ENCODE results near the gene ADAMTS12.

Gene ADAMTS12

GRCh38 chr5:33812746-33813145 is 79.0 kb downstream of the ADAMTS12 start:
- TF ChIP-seq CTCF (IDR thresholded peaks at IDR 0.05; ENCODE audit: control insufficient read depth, extremely low read depth, insufficient read depth) = no peak
- no peak overlapping the region for H3K4me3 ChIP-seq (ENCODE audit: low read depth, low read length)
- DNase-seq (ENCODE audit: low read depth) = no peak

DNA sequence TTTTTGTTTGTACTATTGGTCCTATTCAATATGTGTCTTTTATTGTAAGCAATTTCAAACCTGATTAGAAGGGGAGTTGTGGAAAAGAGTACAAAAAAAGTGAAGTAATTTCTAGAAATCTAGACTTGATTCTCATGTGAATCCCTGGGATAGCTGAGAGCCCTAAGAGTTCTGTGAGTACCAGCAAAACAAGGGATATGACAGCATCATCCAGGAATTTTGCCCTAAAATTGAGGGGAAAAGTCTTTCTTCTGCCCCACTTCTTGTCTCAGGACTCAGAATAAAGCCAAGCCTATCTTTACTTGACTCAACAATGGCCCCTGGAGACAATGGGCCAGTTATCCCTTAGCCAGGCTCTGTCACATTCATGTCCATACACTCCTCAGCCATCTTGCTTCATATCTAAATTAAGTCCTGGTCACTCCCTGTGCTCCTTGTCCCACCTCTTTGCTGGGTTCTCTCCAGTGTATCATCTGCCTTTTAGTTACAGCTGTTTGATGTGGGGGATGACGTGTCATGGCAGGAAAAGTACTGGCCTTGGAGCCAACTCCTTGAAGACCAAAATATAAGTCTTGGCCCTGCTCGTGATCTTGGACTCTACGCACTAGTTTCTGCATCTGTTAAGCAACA is 81.2 kb downstream of the ADAMTS12 start:
- no peak overlapping the region for H3K4me3 ChIP-seq (ENCODE audit: low read depth, low read length)
- no peak for DNase-seq (ENCODE audit: low read depth)
- TF ChIP-seq CTCF (IDR thresholded peaks at IDR 0.05; ENCODE audit: control insufficient read depth, extremely low read depth, insufficient read depth) = no peak

DNA sequence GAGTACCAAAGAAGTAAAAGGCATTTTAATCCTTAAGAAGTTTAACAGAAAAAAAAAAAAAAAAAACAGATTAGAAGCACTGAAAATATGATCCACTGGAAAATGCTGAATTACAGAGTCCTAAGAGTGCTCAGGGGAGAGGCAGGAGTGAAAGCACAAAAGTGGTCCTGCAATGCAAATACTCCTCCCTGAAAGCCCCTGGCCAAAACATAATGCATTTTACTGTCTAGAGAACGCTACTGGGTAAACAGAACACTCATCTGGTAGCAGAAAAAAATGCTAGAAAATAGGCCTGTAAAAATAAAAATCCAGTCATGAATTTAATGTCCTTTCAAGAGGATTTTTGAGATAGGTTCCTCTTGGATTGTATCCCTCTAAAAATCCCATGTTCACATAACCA is 81.9 kb downstream of the ADAMTS12 start:
- no peak for TF ChIP-seq CTCF (IDR thresholded peaks at IDR 0.05; ENCODE audit: control insufficient read depth, extremely low read depth, insufficient read depth)
- H3K4me3 ChIP-seq (ENCODE audit: low read depth, low read length) = no peak overlapping the region
- no peak for DNase-seq (ENCODE audit: low read depth)

DNA sequence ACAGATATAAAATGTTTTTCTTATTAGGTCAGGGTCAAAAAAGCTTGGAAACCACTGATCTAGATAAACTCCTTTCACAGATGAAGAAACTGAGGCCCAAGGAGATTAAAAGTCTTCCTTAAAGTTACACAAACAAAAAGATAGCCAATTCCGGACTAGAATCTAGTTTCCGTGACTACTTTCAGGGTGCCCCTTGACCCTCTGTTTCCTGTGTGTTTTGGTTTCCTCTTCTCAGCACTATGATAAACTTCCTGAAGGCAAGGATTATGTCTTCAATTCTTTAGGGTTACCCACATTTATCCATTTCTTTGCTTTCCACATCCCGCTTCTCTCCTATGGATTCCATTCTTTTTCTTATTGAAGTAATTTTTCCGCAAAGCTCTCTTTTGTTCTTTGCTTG is 83.1 kb downstream of the ADAMTS12 start:
- H3K4me3 ChIP-seq (ENCODE audit: low read depth, low read length) = no peak overlapping the region
- no peak for TF ChIP-seq CTCF (IDR thresholded peaks at IDR 0.05; ENCODE audit: control insufficient read depth, extremely low read depth, insufficient read depth)
- DNase-seq (ENCODE audit: low read depth) = no peak

- no peak for TF ChIP-seq CTCF (IDR thresholded peaks at IDR 0.05; ENCODE audit: control insufficient read depth, extremely low read depth, insufficient read depth)
- DNase-seq (ENCODE audit: low read depth) = no peak
- H3K4me3 ChIP-seq (ENCODE audit: low read depth, low read length) = no peak overlapping the region
Measured at GRCh38 chr5:33807771-33808170, 84.0 kb downstream of the ADAMTS12 start.

- H3K4me3 ChIP-seq (ENCODE audit: low read depth, low read length) = no peak overlapping the region
- no peak for TF ChIP-seq CTCF (IDR thresholded peaks at IDR 0.05; ENCODE audit: control insufficient read depth, extremely low read depth, insufficient read depth)
- no peak for DNase-seq (ENCODE audit: low read depth)
Measured at GRCh38 chr5:33806738-33807442, 84.9 kb downstream of the ADAMTS12 start.

DNA sequence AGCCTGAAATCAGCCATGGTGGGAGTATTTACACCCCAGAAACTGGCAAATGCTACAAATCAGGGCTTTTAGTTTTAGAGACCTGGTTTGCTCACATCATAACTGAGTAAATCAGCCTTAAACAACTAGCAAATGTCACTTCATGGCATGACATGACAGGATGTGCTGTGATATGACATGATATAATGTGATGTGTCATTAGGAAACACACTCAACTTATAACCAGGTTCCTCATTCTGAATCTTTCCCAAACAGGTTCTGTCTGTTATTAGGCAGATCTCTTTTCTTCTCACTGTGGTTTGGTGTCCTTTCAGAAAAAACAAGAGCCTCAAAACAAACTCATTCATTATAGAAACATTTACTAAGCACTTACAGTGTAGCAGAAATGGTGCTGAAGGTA is 90.5 kb downstream of the ADAMTS12 start:
- no peak for DNase-seq (ENCODE audit: low read depth)
- TF ChIP-seq CTCF (IDR thresholded peaks at IDR 0.05; ENCODE audit: control insufficient read depth, extremely low read depth, insufficient read depth) = no peak
- H3K4me3 ChIP-seq (ENCODE audit: low read depth, low read length) = no peak overlapping the region
